Astrocyte (in vitro differentiated cells and primary cell): ENCODE measurements around the gene CDR2L.

Source experiments
- CTCF ChIP-seq: IDR thresholded peaks from 2 replicates; pipeline ENCODE4 v1.5.1; 2011; ENCODE audit warnings: low read depth, mild to moderate bottlenecking, inconsistent platforms, low read length, moderate library complexity; ENCODE audit not compliant: insufficient read depth
- EZH2 ChIP-seq: IDR thresholded peaks from 2 replicates; pipeline ENCODE4 v1.6.1; 2012; ENCODE audit warnings: mild to moderate bottlenecking, low read length, inconsistent platforms; ENCODE audit not compliant: insufficient read depth

- TF ChIP-seq CTCF = no peak
- TF ChIP-seq EZH2 = no peak
Observed at GRCh38 chr17:74995847-74996246, 8.4 kb downstream of the CDR2L start.
